Liver (tissue), 9 donors: Measurements from ENCODE around the gene CCDC120. TPM values are rescaled to one million over a fixed set of nuclear protein-coding genes. Genes with fewer than 3 reads are reported as not detected.

ENCODE experiments used
- DNase-seq: peaks from one replicate; pipeline ENCODE4 v3.0.0-alpha.2; 2017; ENCODE audit warnings: low spot score
- H3K27ac ChIP-seq, 2 donors: one replicate each; pipeline ENCODE4 v1.7.0; 2013; ENCODE audit warnings: inconsistent platforms in 2 of 2, low read length in 2 of 2, control low read depth in 1 of 2, low read depth in 1 of 2, mild to moderate bottlenecking in 1 of 2
- H3K27me3 ChIP-seq, 4 donors: one replicate each; pipeline versions ENCODE4 v1.6.1 to v1.7.0; 2013; ENCODE audit warnings: low read length in 3 of 4, inconsistent platforms in 1 of 4, mild to moderate bottlenecking in 1 of 4, moderate library complexity in 1 of 4; ENCODE audit not compliant: control insufficient read depth in 4 of 4, insufficient read depth in 4 of 4
- H3K36me3 ChIP-seq, 4 donors: one replicate each; pipeline versions ENCODE4 v1.6.1 to v1.7.0; 2013; ENCODE audit warnings: low read length in 3 of 4, mild to moderate bottlenecking in 3 of 4, low read depth in 1 of 4, moderate library complexity in 1 of 4; ENCODE audit not compliant: control insufficient read depth in 4 of 4, insufficient read depth in 3 of 4
- H3K4me1 ChIP-seq, 4 donors: one replicate each; pipeline versions ENCODE4 v1.6.1 to v1.7.0; 2013; ENCODE audit warnings: low read length in 3 of 4, mild to moderate bottlenecking in 3 of 4, moderate library complexity in 1 of 4; ENCODE audit not compliant: control insufficient read depth in 4 of 4, insufficient read depth in 4 of 4
- H3K4me3 ChIP-seq, 3 donors: one replicate each; pipeline versions ENCODE4 v1.6.1 to v1.7.0; 2013; ENCODE audit warnings: low read length in 3 of 3, control low read depth in 1 of 3, low read depth in 1 of 3, mild to moderate bottlenecking in 1 of 3
- H3K9ac ChIP-seq, 2 donors: one replicate each; pipeline ENCODE4 v1.7.0; 2013; ENCODE audit warnings: low read length in 2 of 2, mild to moderate bottlenecking in 2 of 2, moderate library complexity in 2 of 2, control low read depth in 1 of 2, low read depth in 1 of 2
- H3K9me3 ChIP-seq, 4 donors: one replicate each; pipeline versions ENCODE4 v1.6.1 to v1.7.0; 2013; ENCODE audit warnings: low read length in 3 of 4; ENCODE audit not compliant: control insufficient read depth in 4 of 4
- EGR1 ChIP-seq, 2 donors: IDR thresholded peaks; 2 replicates each; pipeline ENCODE4 v1.6.1; 2016 to 2018; ENCODE audit warnings: antibody characterized with exemption in 2 of 2, low read depth in 2 of 2
- FOXA1 ChIP-seq: IDR thresholded peaks from 2 replicates; pipeline ENCODE4 v1.6.1; 2016; ENCODE audit warnings: antibody characterized with exemption
- FOXA2 ChIP-seq: IDR thresholded peaks from 2 replicates; pipeline ENCODE4 v1.6.1; 2016; ENCODE audit warnings: antibody characterized with exemption
- GABPA ChIP-seq, 2 donors: IDR thresholded peaks in 1 of 2; conservative IDR thresholded peaks in 1 of 2; 2 replicates each; pipeline ENCODE4 v1.6.1; 2016; ENCODE audit warnings: antibody characterized with exemption in 2 of 2, mild to moderate bottlenecking in 1 of 2, moderate library complexity in 1 of 2
- HNF4A ChIP-seq, 2 donors: conservative IDR thresholded peaks; 2 replicates each; pipeline ENCODE4 v1.6.1; 2016; ENCODE audit warnings: antibody characterized with exemption in 2 of 2, mild to moderate bottlenecking in 2 of 2
- HNF4G ChIP-seq: IDR thresholded peaks from 2 replicates; pipeline ENCODE4 v1.6.1; 2016; ENCODE audit warnings: antibody characterized with exemption
- JUND ChIP-seq, 2 donors: IDR thresholded peaks; 2 replicates each; pipeline ENCODE4 v1.6.1; 2016; ENCODE audit warnings: antibody characterized with exemption in 2 of 2
- NR2F2 ChIP-seq: IDR thresholded peaks from 2 replicates; pipeline ENCODE4 v1.6.1; 2016; ENCODE audit warnings: antibody characterized with exemption
- RAD21 ChIP-seq, 2 donors: IDR thresholded peaks; 2 replicates each; pipeline ENCODE4 v1.6.1; 2016; ENCODE audit warnings: antibody characterized with exemption in 2 of 2, mild to moderate bottlenecking in 2 of 2
- RXRA ChIP-seq, 2 donors: IDR thresholded peaks; 2 replicates each; pipeline ENCODE4 v1.6.1; 2017 to 2018; ENCODE audit warnings: antibody characterized with exemption in 2 of 2, mild to moderate bottlenecking in 1 of 2
- SP1 ChIP-seq: IDR thresholded peaks from 2 replicates; pipeline ENCODE4 v1.6.1; 2018; ENCODE audit warnings: antibody characterized with exemption, mild to moderate bottlenecking
- TAF1 ChIP-seq: conservative IDR thresholded peaks from 2 replicates; pipeline ENCODE4 v1.6.1; 2016; ENCODE audit warnings: antibody characterized with exemption, mild to moderate bottlenecking
- YY1 ChIP-seq: IDR thresholded peaks from 2 replicates; pipeline ENCODE4 v1.6.1; 2016; ENCODE audit warnings: antibody characterized with exemption, mild to moderate bottlenecking
- WGBS: extraction: QIAGEN DNeasy Blood & Tissue Kit; methylation state at CpG from one replicate; pipeline ENCODE4 v1.1.7; 2013; 5-methylcytosine and 5-hydroxymethylcytosine counted together
- polyA plus RNA-seq, 2 donors: library from polyadenylated mRNA; stranded (reverse) in 1 of 2; unstranded in 1 of 2; fragments of 200-250 nt in 1 of 2; fragments of >200 nt in 1 of 2; fragmentation: Nextera tagmentation in 1 of 2; extraction: Ambion mirVana in 1 of 2; gene quantifications; one replicate each; pipeline versions ENCODE4 v1.2.1 to v1.2.3, GENCODE V29; 2013 to 2015
- total RNA-seq, 2 donors: library from RNA; depleted of rRNA; stranded (reverse); fragments of >200 nt; gene quantifications; one replicate each; pipeline ENCODE4 v1.2.3, GENCODE V29; 2014
- TF ChIP-seq, protein P1 (sequence below): IDR thresholded peaks from 2 replicates; pipeline ENCODE4 v1.6.1; 2016; ENCODE audit warnings: antibody characterized with exemption
- TF ChIP-seq, protein P2 (sequence below): IDR thresholded peaks from 2 replicates; pipeline ENCODE4 v1.6.1; 2016; ENCODE audit warnings: antibody characterized with exemption
- TF ChIP-seq, protein P3 (sequence below): fragments of 150-350 bp; IDR thresholded peaks from 2 replicates; pipeline ENCODE4 v1.5.1; 2017; ENCODE audit warnings: improper control_type of control experiment, low read depth, low read length; ENCODE audit not compliant: missing input control
- TF ChIP-seq, protein P4 (sequence below): IDR thresholded peaks from 2 replicates; pipeline ENCODE4 v1.6.1; 2016; ENCODE audit warnings: antibody characterized with exemption, mild to moderate bottlenecking
- TF ChIP-seq, protein P5 (sequence below): IDR thresholded peaks from 2 replicates; pipeline ENCODE4 v1.6.1; 2016; ENCODE audit warnings: antibody characterized with exemption
- donor health status: healthy.
- donor health status: healthy.
- donor health status: healthy.
- donor health status: healthy.
- donor health status: healthy.

Gene CCDC120, protein sequence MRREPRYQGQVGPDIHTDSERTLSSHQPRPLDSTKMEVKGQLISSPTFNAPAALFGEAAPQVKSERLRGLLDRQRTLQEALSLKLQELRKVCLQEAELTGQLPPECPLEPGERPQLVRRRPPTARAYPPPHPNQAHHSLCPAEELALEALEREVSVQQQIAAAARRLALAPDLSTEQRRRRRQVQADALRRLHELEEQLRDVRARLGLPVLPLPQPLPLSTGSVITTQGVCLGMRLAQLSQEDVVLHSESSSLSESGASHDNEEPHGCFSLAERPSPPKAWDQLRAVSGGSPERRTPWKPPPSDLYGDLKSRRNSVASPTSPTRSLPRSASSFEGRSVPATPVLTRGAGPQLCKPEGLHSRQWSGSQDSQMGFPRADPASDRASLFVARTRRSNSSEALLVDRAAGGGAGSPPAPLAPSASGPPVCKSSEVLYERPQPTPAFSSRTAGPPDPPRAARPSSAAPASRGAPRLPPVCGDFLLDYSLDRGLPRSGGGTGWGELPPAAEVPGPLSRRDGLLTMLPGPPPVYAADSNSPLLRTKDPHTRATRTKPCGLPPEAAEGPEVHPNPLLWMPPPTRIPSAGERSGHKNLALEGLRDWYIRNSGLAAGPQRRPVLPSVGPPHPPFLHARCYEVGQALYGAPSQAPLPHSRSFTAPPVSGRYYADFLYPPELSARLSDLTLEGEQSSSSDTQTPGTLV
- 1 to 10 TPM; 1.0 to 1.9 TPM for total RNA-seq
- 1 to 10 TPM; 1.3 to 3.4 TPM for polyA plus RNA-seq

DNA sequence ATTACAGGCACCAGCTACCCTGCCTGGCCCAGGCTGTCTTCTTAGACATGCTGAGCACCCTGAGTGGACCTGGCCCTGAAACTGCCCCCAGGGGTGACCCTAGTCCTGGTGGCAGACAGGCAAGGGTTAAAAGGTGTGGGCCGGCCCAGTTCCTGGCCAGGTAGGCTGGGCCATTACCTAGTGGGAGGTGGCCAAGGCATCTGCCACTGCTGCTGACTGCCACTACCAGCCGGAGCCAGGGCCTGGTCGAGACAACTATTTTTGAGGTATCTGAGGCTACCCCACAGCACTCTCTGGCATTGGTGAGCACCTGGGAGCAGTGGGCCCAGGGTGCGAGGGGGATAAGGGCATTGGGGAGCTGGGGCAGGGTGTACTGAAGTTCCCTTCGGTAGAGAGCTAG lies at the start of gene CCDC120:
Gene CCDC120 (plus strand): TSS at position 206 of the 400 bp plus-strand sequence. CDS start 3,043 bp downstream, outside the sequence.
- H3K36me3 ChIP-seq = peaks cover 0 to 2% (median under 1%) of the 10 kb centered on the region in 4 donors
- peak within 1 kb of the TSS; percentile 53 to 69 (median 69) for H3K4me3 ChIP-seq
- peaks cover 0 to 3% (median 0%) of the 10 kb centered on the region in 4 donors for H3K27me3 ChIP-seq
- H3K9ac ChIP-seq = peak within 1 kb of the TSS; percentile 31 to 34
- H3K9me3 ChIP-seq = peaks cover 0 to 5% (median 0%) of the 10 kb centered on the region in 4 donors
- TF ChIP-seq GABPA (IDR thresholded peaks at IDR 0.05 in 1 of 2, conservative IDR thresholded peaks at IDR 0.05 in 1 of 2) = no peak
- no peak for TF ChIP-seq FOXA2
- TF ChIP-seq HNF4A (conservative IDR thresholded peaks at IDR 0.05) = peak in 1 of 2 donors; percentile 22
- TF ChIP-seq NR2F2 = no peak
- TF ChIP-seq HNF4G = no peak
- no peak for TF ChIP-seq TAF1
- TF ChIP-seq, protein P1, sequence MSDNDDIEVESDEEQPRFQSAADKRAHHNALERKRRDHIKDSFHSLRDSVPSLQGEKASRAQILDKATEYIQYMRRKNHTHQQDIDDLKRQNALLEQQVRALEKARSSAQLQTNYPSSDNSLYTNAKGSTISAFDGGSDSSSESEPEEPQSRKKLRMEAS = no peak
- TF ChIP-seq, protein P2, sequence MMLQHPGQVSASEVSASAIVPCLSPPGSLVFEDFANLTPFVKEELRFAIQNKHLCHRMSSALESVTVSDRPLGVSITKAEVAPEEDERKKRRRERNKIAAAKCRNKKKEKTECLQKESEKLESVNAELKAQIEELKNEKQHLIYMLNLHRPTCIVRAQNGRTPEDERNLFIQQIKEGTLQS = no peak
- no peak for TF ChIP-seq SP1
- TF ChIP-seq, protein P3, sequence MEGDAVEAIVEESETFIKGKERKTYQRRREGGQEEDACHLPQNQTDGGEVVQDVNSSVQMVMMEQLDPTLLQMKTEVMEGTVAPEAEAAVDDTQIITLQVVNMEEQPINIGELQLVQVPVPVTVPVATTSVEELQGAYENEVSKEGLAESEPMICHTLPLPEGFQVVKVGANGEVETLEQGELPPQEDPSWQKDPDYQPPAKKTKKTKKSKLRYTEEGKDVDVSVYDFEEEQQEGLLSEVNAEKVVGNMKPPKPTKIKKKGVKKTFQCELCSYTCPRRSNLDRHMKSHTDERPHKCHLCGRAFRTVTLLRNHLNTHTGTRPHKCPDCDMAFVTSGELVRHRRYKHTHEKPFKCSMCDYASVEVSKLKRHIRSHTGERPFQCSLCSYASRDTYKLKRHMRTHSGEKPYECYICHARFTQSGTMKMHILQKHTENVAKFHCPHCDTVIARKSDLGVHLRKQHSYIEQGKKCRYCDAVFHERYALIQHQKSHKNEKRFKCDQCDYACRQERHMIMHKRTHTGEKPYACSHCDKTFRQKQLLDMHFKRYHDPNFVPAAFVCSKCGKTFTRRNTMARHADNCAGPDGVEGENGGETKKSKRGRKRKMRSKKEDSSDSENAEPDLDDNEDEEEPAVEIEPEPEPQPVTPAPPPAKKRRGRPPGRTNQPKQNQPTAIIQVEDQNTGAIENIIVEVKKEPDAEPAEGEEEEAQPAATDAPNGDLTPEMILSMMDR = no peak
- no peak for TF ChIP-seq EGR1 (IDR thresholded peaks at IDR 0.05; ENCODE audit: low read depth in 2 of 2)
- TF ChIP-seq, protein P4, sequence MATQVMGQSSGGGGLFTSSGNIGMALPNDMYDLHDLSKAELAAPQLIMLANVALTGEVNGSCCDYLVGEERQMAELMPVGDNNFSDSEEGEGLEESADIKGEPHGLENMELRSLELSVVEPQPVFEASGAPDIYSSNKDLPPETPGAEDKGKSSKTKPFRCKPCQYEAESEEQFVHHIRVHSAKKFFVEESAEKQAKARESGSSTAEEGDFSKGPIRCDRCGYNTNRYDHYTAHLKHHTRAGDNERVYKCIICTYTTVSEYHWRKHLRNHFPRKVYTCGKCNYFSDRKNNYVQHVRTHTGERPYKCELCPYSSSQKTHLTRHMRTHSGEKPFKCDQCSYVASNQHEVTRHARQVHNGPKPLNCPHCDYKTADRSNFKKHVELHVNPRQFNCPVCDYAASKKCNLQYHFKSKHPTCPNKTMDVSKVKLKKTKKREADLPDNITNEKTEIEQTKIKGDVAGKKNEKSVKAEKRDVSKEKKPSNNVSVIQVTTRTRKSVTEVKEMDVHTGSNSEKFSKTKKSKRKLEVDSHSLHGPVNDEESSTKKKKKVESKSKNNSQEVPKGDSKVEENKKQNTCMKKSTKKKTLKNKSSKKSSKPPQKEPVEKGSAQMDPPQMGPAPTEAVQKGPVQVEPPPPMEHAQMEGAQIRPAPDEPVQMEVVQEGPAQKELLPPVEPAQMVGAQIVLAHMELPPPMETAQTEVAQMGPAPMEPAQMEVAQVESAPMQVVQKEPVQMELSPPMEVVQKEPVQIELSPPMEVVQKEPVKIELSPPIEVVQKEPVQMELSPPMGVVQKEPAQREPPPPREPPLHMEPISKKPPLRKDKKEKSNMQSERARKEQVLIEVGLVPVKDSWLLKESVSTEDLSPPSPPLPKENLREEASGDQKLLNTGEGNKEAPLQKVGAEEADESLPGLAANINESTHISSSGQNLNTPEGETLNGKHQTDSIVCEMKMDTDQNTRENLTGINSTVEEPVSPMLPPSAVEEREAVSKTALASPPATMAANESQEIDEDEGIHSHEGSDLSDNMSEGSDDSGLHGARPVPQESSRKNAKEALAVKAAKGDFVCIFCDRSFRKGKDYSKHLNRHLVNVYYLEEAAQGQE = no peak
- TF ChIP-seq YY1 = no peak
- no peak for TF ChIP-seq FOXA1
- peak in 1 of 2 donors; percentile 18 for TF ChIP-seq RXRA (IDR thresholded peaks at IDR 0.05)
- TF ChIP-seq, protein P5, sequence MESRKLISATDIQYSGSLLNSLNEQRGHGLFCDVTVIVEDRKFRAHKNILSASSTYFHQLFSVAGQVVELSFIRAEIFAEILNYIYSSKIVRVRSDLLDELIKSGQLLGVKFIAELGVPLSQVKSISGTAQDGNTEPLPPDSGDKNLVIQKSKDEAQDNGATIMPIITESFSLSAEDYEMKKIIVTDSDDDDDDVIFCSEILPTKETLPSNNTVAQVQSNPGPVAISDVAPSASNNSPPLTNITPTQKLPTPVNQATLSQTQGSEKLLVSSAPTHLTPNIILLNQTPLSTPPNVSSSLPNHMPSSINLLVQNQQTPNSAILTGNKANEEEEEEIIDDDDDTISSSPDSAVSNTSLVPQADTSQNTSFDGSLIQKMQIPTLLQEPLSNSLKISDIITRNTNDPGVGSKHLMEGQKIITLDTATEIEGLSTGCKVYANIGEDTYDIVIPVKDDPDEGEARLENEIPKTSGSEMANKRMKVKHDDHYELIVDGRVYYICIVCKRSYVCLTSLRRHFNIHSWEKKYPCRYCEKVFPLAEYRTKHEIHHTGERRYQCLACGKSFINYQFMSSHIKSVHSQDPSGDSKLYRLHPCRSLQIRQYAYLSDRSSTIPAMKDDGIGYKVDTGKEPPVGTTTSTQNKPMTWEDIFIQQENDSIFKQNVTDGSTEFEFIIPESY = no peak
- TF ChIP-seq JUND (IDR thresholded peaks at IDR 0.05) = no peak
- peak in 1 of 2 donors; percentile 23 for TF ChIP-seq RAD21 (IDR thresholded peaks at IDR 0.05)
- DNase-seq = no peak
- WGBS = 19% methylated on average over 5 of the region's 5 CpGs
- peaks cover 0 to 7% (median 3%) of the 10 kb centered on the region in 4 donors for H3K4me1 ChIP-seq
- H3K27ac ChIP-seq = peak within 1 kb of the TSS; percentile 60 to 76
